NCI-H748 (cell line): ENCODE results near the gene C2orf42.
"Not testable (repeated sequence)": the region's sequence is repeated elsewhere in the genome, so short reads cannot be mapped to it uniquely, and the experiment has no call there.

Experiments
- DNase-seq: peaks from one replicate; lab custom pipeline; 2025; ENCODE audit not compliant: unreplicated experiment; lab: John Stamatoyannopoulos, UW

Gene C2orf42

DNA sequence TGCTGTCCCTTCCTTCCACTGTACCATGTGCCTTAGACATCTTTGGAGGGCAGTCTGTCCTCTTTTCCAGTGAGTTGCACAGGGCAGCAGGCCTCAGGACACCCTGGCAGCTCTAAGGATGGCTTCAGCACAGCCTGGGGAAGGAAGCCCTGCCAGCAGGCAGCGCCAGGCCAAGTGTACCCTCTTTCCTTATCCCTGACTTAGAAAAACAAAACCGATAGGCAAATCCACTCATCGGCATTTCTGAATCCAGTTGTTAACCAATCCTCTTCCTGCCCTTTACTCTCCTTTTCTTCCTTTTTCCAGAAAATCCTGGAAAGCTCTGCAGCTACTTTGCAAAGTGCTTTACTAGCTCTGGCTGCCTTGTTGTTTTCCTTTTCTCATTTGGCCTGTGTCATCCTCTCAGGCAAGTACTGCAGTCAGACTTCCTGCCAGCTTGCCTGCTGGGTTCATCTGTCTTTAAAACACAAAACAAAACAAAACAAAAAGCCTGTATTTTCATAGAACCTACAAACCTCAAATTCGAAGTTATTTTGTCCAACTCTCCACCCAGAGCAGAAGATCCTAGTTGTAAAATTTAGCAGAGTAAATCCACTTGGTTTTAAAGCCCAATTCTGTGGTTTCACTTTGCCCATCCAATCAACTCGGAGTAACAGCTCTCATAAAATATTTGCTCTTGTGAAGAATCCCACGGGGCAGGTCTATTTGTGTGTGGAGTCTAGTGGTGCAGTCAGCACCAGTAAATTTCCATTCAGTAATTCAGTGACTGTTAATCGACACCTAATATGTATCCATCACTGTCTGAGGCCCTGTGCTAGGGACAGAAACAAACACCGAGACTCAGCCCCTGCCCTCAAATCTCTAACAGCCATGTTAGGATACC is 58.3 kb downstream of the C2orf42 start:
- DNase-seq = peak; percentile 84

DNA sequence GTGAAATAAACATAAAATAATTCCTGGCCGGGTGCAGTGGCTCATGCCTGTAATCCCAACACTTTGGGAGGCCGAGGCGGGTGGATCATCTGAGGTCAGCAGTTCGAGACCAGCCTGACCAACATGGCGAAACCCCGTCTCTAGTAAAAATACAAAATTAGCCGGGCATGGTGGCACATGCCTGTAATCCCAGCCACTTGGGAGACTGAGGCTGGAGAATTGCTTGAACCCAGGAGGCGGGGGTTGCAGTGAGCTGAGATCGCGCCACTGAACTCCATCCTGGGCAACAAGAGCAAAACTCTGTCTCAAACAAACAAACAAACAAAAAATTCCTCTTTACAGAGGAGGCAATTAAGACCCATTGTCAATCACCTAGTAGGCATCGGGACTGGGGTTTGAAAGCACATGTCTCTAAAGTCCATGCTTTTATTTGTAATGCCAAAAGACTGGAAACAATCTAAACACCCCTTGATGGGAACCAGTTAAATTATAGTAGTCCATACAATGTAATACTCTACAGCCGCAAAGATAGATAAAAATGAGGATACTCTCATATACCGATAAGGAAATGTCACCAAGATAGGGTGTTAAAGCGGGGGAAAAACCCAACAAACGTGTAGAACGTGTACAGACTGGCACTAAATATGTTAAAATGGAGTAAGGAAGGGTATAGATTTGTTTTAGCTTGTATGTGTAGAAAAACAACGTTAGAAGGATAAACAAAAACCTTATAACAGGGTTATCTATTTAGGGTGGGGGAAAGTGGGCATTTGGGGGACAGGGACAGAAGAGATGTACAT is 59.3 kb downstream of the C2orf42 start:
- DNase-seq = not testable (repeated sequence)

GRCh38 chr2:70128005-70128404 is 62.8 kb downstream of the C2orf42 start:
- no peak for DNase-seq

DNA sequence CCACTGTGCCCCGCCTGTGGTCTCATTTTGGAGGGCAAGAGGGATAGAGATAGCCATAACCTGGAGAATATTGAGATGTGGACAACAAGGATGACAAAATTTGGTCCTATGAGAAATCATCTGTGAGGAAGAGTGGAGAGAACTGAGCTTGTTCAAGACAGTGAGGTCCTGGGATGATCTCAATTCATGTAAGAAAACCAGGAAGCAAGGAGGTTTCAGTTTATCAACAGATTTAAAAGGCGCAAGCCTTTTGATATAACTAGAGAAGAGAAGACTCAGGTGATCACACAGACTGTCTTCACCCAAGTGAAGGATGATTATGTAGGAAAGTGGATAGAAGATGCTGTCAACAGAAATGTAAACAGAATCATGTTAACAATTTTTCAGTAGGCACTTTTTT is 64.4 kb downstream of the C2orf42 start:
- no peak for DNase-seq

DNA sequence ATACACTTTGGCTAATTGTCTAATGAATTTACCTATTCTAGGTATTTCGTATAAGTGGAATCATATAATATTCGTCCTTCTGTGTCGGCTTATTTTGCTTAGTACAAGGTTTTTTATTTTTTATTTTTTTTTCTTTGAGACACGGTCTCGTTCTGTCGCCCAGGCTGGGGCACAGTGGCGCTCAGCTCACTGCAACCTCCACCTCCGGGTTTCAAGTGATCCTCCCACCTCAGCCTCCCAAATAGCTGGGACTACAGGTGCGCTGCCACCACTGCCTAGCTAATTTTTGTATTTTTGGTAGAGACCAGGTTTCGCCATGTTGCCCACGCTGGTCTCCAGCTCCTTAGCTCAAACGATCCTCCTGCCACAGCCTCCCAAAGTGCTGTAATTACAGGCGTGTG is 65.3 kb downstream of the C2orf42 start:
- DNase-seq = no peak

- peak; percentile 70 for DNase-seq
These were observed 65.8 kb downstream of the C2orf42 start for GRCh38 chr2:70124983-70125480.

DNA sequence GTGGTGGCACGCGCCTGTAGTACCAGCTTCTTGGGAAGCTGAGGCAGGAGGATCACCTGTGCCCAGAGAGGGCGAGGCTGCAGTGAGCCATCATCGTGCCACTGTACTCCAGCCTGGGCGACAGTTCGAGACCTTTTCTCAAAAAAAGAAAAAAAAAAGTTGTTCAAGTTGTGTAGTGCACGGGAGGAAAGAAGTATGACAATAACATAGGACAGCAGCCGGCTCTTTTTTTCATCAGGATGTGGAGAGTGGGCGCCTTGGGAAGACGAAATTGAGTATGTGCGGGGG is 67.0 kb downstream of the C2orf42 start:
- no peak for DNase-seq

GRCh38 chr2:70123051-70123828 is 67.6 kb downstream of the C2orf42 start:
- peak; percentile 38 for DNase-seq

DNA sequence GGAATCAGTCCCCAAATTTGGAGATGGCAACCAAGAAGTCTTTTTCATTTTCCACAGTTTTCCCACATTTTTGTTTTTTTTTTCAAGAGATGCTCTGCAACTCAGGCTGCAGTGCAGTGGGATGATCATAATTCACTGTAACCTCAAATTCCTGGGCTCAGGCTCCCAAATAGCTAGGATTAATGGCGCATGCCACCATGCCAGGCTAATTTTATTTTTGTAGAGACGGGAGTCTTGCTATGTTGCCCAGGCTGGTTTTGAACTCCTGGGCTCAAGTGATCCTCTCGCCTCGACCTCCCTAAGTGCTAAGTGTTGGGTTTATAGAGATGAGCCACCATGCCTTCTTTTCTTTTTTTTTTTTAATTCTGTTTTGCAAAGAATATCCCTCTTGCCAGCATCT is 68.3 kb downstream of the C2orf42 start:
- DNase-seq = no peak

GRCh38 chr2:70121627-70122372 is 69.0 kb downstream of the C2orf42 start:
- no peak for DNase-seq

GRCh38 chr2:70118798-70119454 is 71.9 kb downstream of the C2orf42 start:
- DNase-seq = peak; percentile 52

DNA sequence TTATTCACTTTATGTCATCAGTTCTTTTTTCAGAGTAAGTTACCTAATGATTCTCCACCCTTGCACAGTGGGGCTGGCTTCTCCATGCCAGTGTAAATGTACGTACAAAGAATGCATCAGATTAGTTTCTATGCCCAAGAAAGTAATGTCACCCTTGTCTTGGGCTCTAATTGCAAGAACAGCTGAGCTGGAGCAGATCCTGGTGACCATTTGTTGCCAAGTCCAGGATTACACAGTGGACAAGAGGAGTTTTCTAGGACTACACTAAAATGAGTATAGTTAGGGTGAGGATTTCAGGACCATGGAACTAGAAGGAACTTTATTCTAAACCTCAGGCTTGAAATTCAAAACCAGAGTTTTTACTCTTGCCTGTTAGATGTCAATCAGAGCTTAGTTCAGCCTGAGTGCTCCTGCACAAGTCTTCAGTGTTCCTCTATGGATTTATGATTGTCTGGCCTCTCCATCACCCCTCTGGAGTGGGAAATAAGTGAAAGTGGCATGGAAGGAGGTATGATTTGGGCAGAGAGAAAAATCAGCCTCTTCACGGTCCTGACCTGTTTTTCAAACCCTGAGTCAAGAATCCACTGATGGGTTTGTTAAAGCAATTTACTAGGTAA is 73.8 kb downstream of the C2orf42 start:
- no peak for DNase-seq

- no peak for DNase-seq
These were observed 75.0 kb downstream of the C2orf42 start for GRCh38 chr2:70115646-70116442.

DNA sequence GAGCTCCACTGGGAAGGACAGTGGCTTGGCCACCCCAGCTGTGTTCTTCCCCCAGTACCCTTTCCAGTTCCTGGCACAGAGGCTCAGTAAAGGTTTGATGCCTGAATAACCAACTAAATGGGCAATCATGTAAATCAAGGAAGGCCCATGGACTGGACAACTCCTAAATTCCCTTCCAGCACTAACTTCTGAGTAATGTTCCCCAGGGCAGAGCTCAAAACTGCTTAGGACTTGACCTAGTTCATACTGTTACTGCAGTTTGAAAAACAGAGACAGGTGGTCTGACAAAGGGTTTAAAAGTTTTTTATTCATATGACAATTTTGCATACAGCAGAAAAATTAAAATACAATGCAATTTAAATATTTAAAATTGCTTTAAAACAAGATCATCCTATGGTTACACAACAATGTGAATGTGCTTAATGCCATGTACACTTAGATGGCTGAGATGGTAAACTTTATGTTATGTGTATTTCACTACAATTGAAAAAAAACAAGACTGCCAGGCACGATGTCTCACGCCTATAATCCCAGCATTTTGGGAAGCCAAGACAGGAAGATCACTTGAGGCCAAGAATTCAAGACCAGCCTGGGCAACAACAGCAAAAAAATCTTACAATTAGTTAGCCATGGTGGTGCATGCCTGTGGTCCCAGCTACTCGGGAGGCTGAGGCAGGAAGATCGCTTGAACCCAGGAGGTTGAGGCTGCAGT is 77.3 kb downstream of the C2orf42 start:
- no peak for DNase-seq

- DNase-seq = peak; percentile 17
These were observed 78.8 kb downstream of the C2orf42 start for GRCh38 chr2:70111752-70112591.

- not testable (repeated sequence) for DNase-seq
These were observed 80.4 kb downstream of the C2orf42 start for GRCh38 chr2:70110397-70110796.

DNA sequence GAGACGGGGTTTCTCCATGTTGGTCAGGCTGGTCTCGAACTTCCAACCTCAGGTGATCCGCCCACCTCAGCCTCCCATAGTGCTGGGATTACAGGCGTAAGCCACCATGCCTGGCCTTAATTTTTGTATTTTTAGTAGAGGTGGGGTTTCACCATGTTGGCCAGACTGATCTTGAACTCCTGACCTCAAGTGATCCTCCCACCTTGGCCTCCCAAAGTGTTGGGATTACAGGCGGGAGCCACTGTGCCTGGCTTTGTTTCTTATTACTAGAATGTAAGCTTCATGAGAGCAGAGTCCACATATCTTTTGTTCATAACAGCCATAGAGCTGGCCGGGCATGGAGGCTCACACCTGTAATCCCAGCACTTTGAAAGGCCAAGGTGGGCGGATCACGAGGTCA is 84.7 kb downstream of the C2orf42 start:
- DNase-seq = not testable (repeated sequence)
